Panc1 (cell line): Measurements from ENCODE around the gene EMP2. TPM values are rescaled to one million over a fixed set of nuclear protein-coding genes. Genes with fewer than 3 reads are reported as not detected.

ENCODE experiments used
- ATAC-seq: fragments of 200-7000 bp; cut with Tn5 transposase; 2 replicates; pipeline ENCODE4 v1.9.1; 2020; ENCODE audit warnings: mild to moderate bottlenecking, moderate library complexity
- BruUV-seq: library from RNA; stranded (reverse); fragments of 400-500 nt; replicated peaks from 2 replicates; lab custom pipeline; 2021; lab: Mats Ljungman, UMichigan
- CTCF ChIA-PET: fragments of 300-600 bp; sonication (Branson Sonifier 250); formaldehyde crosslinking; loops from one replicate; lab custom pipeline; 2022; ENCODE audit warnings: antibody characterized with exemption; lab: Charles Lee
- POLR2A ChIA-PET: fragments of 300-600 bp; sonication (Branson Sonifier 250); formaldehyde crosslinking; loops from one replicate; lab custom pipeline; 2022; ENCODE audit warnings: antibody characterized with exemption; lab: Charles Lee
- DNase-seq: peaks from one replicate; pipeline ENCODE4 v3.0.0-alpha.2; 2010; ENCODE audit warnings: low read depth, low spot score
- H3K27ac ChIP-seq: 2 replicates; pipeline ENCODE4 v1.5.1; 2011; ENCODE audit warnings: mild to moderate bottlenecking, low read length, inconsistent platforms
- H3K27me3 ChIP-seq: fragments of 200-500 bp; sonication (Bioruptor generic); 2 replicates; pipeline ENCODE4 v1.6.0; 2014; ENCODE audit warnings: low read length, inconsistent platforms; ENCODE audit not compliant: control insufficient read depth, insufficient read depth
- H3K36me3 ChIP-seq: fragments of 200-500 bp; sonication (Bioruptor generic); 2 replicates; pipeline ENCODE4 v1.5.1; 2014; ENCODE audit warnings: inconsistent platforms, mild to moderate bottlenecking, low read length, moderate library complexity; ENCODE audit not compliant: control insufficient read depth, insufficient read depth
- H3K4me1 ChIP-seq: 2 replicates; pipeline ENCODE4 v1.5.1; 2011; ENCODE audit warnings: inconsistent platforms, mild to moderate bottlenecking, low read length, moderate library complexity; ENCODE audit not compliant: control insufficient read depth, insufficient read depth
- H3K4me3 ChIP-seq, 2 experiments: 2 replicates each; pipeline ENCODE4 v1.5.1; 2011 to 2012; ENCODE audit warnings: low read depth in 2 of 2, low read length in 2 of 2, mild to moderate bottlenecking in 2 of 2, inconsistent platforms in 1 of 2, moderate library complexity in 1 of 2
- H3K9me3 ChIP-seq: fragments of 200-500 bp; sonication (Bioruptor generic); 2 replicates; pipeline ENCODE4 v1.5.1; 2014; ENCODE audit warnings: low read depth, mild to moderate bottlenecking, inconsistent platforms, low read length, moderate library complexity; ENCODE audit not compliant: control insufficient read depth, insufficient read depth
- CTCF ChIP-seq: fragments of 450-650 bp; IDR thresholded peaks from 2 replicates; pipeline ENCODE4 v1.5.1; 2017; ENCODE audit warnings: mild to moderate bottlenecking
- POLR2AphosphoS5 ChIP-seq: IDR thresholded peaks from 2 replicates; pipeline ENCODE4 v1.6.1; 2012; ENCODE audit warnings: mild to moderate bottlenecking, low read depth, low read length, moderate library complexity
- REST ChIP-seq, 2 experiments: IDR thresholded peaks; 2 replicates each; pipeline ENCODE4 v1.6.1; 2011 to 2012; ENCODE audit warnings: low read depth in 2 of 2, control low read depth in 1 of 2, low read length in 1 of 2, mild to moderate bottlenecking in 1 of 2, moderate library complexity in 1 of 2; ENCODE audit not compliant: insufficient read depth in 1 of 2
- SIN3A ChIP-seq: IDR thresholded peaks from 2 replicates; pipeline ENCODE4 v1.6.1; 2012; ENCODE audit warnings: low read depth, mild to moderate bottlenecking, low read length, moderate library complexity, borderline replicate concordance; ENCODE audit not compliant: insufficient read depth
- TCF7L2 ChIP-seq: IDR thresholded peaks from 2 replicates; pipeline ENCODE4 v1.6.1; 2011; ENCODE audit warnings: mild to moderate bottlenecking, low read depth, low read length, inconsistent platforms
- in situ Hi-C: cut with HindIII; loops from 2 replicates; pipeline ENCODE4 v1.10.0; 2016; ENCODE audit warnings: low sequenced_read_pairs, low pct_unique_long_range_greater_than_20kb
- intact Hi-C: fragments of 100-400 bp; cut with micrococcal nuclease; formaldehyde crosslinking; loops from one replicate; pipeline ENCODE4 v1.10.0; 2022; ENCODE audit not compliant: unreplicated experiment
- total RNA-seq: library from RNA; stranded (reverse); gene quantifications from one replicate; pipeline ENCODE4 v1.2.1, GENCODE V29; 2021; ENCODE audit not compliant: unreplicated experiment

The EMP2 gene
- total RNA-seq, 1 experiment from 2014 or later: 13.8 TPM

- H3K9me3 ChIP-seq: no peaks in the 10 kb centered on the region
- H3K27ac ChIP-seq: no peak overlapping the region
- TF ChIP-seq SIN3A (no peak), CTCF (no peak), POLR2AphosphoS5 (no peak), REST (IDR thresholded peaks at IDR 0.05; ENCODE audit: insufficient read depth in 1 of 2, low read depth in 2 of 2, low read length in 1 of 2) (no peak), TCF7L2 (no peak)
- no peaks in the 10 kb centered on the region for H3K27me3 ChIP-seq
- CTCF ChIA-PET: interaction anchor here (0.5 kb wide), 1 partner anchor 44 kb away, joined by 4 read pairs; no protein-coding TSS in a partner anchor
- BruUV-seq: no TSS peak
- H3K36me3 ChIP-seq: no peaks in the 10 kb centered on the region
- in situ Hi-C loops: no loop called here
- H3K4me3 ChIP-seq: no peak overlapping the region
- ATAC-seq (no peak), DNase-seq (no peak)
- POLR2A ChIA-PET: no interaction called here
- intact Hi-C loops: no loop called here
- no peaks in the 10 kb centered on the region for H3K4me1 ChIP-seq
Observed at GRCh38 chr16:10530685-10531084, 49.7 kb downstream of the EMP2 start.

- Histone ChIP-seq H3K27ac (no peak overlapping the region), H3K9me3 (no peaks in the 10 kb centered on the region), H3K4me3 (no peak overlapping the region), H3K27me3 (no peaks in the 10 kb centered on the region), H3K36me3 (no peaks in the 10 kb centered on the region), H3K4me1 (no peaks in the 10 kb centered on the region)
- in situ Hi-C loops: no loop called here
- CTCF ChIA-PET: no interaction called here
- TF ChIP-seq SIN3A: no peak
- no peak for TF ChIP-seq REST (IDR thresholded peaks at IDR 0.05; ENCODE audit: insufficient read depth in 1 of 2, low read depth in 2 of 2, low read length in 1 of 2)
- TF ChIP-seq POLR2AphosphoS5: no peak
- no peak for TF ChIP-seq TCF7L2
- TF ChIP-seq CTCF: no peak
- POLR2A ChIA-PET: no interaction called here
- ATAC-seq (no peak), DNase-seq (no peak)
- no TSS peak for BruUV-seq
- intact Hi-C loops: loop anchor here (10.0 kb wide), 2 partner anchors 55 to 385 kb away; partner anchors contain the start of gene EMP2
Observed at GRCh38 chr16:10529895-10530669, 50.3 kb downstream of the EMP2 start.
